Activated CD8-positive, alpha-beta memory T cell treated with anti-CD3 and anti-CD28 coated beads for 1 hour (primary cell): ENCODE measurements around the gene BCAP29.
"Not testable (repeated sequence)": the region's sequence is repeated elsewhere in the genome, so short reads cannot be mapped to it uniquely, and the experiment has no call there.

Experiments used
- DNase-seq, 2 donors: peaks; one replicate each; pipeline ENCODE4 v3.0.0-alpha.2; 2020; ENCODE audit warnings: low read depth in 1 of 2; ENCODE audit errors: extremely low read depth in 1 of 2

Gene BCAP29

GRCh38 chr7:107579885-107580715 is at the start of gene BCAP29:
BCAP29 (plus strand) TSS chr7:107580246; CDS start chr7:107580773, 527 bp downstream.
- peak in 1 of 2 donors; percentile 49 for DNase-seq

DNA sequence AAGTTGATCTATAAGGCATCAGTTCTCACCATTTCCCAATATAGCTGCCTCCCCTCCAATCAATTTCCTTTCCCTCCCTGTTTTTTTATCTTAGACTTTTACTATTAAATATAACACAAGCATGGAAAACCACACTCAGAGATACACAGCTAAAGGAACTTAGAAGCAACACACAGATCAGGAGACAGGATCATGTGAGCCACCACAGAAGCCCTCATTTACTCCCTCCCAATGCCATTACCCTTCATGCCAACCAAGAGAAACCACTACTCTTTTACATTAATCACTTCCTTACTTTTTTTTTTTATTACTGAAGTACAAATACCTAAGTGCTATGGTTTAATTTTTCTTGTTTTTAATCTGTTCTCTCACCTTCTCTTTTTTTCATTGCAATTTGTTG is 49.3 kb upstream of the BCAP29 start:
- DNase-seq: no peak

DNA sequence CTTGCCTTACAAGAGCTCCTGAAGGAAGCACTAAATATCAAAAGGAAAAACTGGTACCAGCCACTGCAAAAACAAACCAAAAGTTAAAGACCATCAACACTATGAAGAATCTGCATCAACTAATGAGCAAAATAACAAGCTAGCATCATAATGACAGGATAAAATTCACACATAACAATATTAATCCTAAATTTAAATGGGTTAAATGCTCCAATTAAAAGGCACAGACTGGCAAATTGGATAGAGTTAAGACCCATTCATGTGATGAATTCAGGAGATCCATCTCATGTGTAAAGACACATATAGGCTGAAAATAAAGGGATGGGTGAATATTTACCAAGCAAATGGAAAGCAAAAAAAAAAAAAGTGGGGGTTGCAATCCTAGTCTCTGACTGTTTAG is 45.9 kb upstream of the BCAP29 start:
- no peak for DNase-seq

DNA sequence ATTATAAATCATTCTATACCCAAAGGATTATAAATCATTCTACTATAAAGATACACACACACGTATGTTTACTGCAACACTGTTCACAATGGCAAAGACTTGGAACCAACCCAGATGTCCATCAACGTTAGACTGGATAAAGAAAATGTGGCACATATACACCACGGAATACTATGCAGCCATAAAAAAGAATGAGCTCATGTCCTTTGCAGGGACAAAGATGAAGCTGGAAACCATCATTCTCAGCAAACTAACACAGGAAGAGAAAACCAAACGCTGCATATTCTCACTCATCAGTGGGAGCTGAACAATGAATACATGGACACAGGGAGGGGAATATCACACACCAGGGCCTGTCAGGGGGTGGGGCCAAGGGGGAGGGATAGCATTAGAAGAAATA is 42.8 kb upstream of the BCAP29 start:
- DNase-seq: not testable (repeated sequence)

DNA sequence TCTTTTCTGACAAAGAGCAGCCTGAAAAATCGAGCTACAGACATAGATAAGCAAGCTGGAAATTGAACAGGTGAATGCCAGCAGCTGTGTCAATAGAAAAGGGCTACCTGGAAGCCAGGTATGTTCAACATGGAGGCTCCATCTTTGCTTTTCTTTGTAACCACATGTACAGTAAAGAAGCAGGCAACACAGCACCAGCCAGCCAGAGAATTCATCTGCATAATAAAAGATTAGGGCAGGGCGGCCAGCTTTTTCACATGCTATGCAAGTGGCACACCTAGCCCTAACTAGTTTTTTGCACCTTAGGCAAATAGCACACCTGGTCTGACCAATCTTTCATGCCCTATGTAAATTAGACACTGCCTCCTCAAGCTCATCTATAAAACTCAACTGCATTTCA is 42.0 kb upstream of the BCAP29 start:
- DNase-seq: no peak

GRCh38 chr7:107543338-107543993 is 36.6 kb upstream of the BCAP29 start:
- no peak for DNase-seq

GRCh38 chr7:107544848-107545591 is 35.0 kb upstream of the BCAP29 start:
- DNase-seq: no peak

DNA sequence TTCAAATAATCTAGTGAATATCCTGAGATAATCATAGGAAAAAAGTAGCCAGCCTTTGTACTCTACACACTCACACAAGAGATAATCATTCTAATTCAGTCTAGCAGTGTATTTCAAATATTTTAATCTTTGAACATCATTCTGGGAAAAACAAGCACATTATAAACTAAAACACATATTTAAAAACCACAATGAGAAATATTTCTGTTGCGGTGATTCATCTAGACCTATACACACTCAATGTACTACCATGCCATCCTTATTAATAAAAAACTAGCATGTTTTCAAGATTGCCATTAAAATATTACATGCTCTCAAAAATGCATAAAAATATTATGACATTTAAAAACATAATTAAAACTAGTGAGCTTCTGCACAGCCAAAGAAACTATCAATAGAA is 28.1 kb upstream of the BCAP29 start:
- no peak for DNase-seq

- DNase-seq: no peak
These were observed 24.2 kb upstream of the BCAP29 start for GRCh38 chr7:107555893-107556292.

- DNase-seq: no peak
These were observed 20.2 kb upstream of the BCAP29 start for GRCh38 chr7:107559864-107560263.

DNA sequence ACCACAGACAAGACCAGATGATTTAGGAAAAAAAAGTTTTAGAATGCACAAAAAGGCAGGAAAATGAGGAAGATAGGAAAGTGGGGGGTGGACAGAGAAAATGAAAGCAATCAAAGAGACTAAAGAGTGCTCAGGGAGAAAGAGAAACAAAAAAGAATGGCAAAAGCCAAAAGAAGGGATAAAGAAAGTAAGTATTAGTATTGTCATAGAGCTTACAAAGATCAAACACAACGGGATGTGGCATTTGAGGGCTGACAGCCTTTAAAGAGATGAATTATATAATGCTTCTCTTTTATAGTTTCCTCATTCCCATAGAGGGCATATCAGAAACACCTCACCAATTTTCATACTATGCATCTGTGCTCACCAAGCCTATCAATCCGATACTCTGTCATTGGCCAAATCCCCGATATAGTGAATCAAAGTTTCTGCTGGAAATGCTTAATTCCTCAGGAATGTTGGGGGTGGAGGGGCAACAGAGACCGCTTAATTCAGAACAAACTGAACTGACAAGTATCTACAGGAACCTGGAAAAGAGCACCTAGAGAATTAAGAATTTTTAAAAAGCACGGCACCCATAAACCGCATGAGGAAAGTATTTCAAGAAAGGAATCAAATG is 19.0 kb upstream of the BCAP29 start:
- DNase-seq: no peak

DNA sequence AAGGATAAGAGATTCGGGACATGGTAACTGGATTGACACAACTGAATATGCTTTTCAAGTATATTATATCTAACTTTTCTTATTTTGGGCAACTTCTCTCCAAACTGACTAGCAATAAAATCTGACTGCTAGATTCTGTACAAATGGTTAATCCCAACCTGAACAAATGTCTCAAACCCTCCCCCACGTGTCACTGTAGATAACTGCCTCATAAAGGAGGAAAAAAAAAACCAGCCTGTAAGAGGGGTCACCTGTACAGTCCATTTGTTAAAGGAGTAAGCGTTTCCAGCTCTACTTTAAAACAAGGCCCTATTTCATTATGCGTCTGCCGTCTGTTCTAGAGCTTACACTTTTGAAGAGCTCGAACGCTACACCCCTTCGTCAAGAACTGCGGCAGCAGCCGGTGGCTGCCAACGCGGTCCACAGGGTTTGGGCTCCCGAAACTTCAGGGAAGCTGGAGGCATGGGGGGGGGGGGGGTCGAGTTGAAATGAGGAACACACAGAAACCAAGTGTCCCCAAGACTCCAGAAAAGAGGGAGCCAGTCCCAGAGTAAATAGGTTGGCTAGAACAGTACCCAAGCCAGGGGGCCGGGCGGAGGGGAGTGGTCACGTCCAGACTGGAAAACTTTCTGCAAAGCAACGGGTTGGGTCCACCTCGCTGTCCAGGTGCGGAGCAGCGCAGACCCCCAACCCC is 16.8 kb upstream of the BCAP29 start:
- DNase-seq: no peak

- DNase-seq: peak; percentile 61 to 76
These were observed 16.1 kb upstream of the BCAP29 start, which contains the start of the genes COG5 and DUS4L for GRCh38 chr7:107563775-107564552. COG5 (minus strand) TSS chr7:107563920; CDS start chr7:107563896, 24 bp downstream. DUS4L (plus strand) TSS chr7:107563971; CDS start chr7:107567071, 3,100 bp downstream.

DNA sequence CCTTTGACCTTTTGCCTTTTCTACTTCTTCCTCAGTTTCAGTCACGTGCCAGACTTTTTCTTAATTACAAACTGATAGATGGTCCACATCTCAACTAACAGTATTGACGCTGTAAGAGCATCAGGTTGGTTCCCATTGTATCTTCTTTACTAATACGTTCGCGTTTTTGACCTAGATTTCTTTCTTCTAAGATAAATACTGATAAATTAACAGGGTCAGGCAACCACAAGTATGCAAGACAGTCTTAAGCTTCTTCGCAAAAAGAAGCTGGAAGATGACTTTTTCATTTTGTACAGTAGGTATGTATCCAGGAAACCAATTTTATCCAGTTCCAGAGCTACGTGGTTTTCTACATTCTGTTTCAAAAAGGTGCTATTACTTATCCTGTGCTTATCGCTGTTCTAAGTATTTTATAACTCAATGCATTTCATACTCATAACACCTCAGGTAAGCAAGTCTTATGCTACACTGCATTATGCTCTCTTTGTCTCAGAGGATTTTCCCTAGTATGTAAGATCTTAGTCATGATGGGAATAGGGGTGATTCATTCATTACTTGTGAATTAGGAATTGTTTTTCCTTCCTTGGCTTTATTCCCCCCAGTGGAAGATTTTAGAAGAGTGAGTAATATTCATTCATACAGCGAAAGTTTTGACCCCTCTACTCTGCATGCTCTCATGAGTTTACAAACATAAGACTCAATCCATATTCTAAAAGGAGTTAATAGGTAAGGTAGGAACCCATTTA is 15.3 kb upstream of the BCAP29 start:
- DNase-seq: no peak

- DNase-seq: no peak
These were observed 9.7 kb upstream of the BCAP29 start for GRCh38 chr7:107570298-107570697.

DNA sequence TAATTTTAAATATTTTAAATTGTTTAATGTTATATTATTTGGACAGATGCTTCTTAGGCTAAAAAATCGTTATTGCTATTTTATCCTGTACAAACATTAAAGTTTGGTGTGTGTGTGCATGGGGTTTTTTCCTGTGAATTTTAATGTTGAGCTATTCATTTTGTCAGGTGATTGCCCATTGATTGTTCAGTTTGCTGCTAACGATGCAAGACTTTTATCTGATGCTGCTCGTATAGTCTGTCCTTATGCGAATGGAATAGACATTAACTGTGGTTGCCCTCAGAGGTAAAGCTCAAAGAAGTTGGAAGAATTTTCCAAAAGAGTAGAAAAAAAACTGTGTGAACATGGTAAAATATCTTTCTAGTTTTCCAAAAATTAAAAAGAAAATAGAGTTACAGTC is 6.5 kb upstream of the BCAP29 start:
- DNase-seq: no peak

DNA sequence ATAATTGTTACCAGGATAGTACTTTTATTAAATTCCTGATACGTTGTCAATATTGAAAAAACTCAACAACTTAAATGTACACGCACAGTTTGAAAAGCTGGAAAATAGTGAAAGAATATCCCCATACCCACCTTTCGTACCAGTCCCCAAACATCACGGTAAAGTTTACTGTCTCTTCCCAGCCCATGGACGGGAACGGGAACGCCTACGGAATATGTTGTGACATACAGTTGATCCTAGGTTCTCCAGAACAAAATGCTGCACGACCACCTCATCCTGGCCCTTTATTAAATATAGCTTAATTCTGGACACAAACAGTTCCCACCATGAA is 527 bp upstream of the BCAP29 start:
- no peak for DNase-seq

- no peak for DNase-seq
These were observed 804 bp downstream of the BCAP29 start for GRCh38 chr7:107580716-107581383.
